ENCODE results near the gene AP1AR. TPM values are rescaled to one million over a fixed set of nuclear protein-coding genes. Genes with fewer than 3 reads are reported as not detected.
A peak's percentile ranks its signal among the peaks of the same experiment; 100 is the strongest.

The AP1AR gene
- polyA plus RNA-seq, 2 of the 4 experiments (the other 2 are of a cell fraction) = 16.0 to 34.6 TPM

GRCh38 chr4:112230879-112231778 is 458 bp upstream of the AP1AR start (continued):
- TF ChIP-seq ATOH8 (CRISPR knock-in tag; IDR thresholded peaks at IDR 0.05; ENCODE audit: low read depth) = no peak
- no peak for TF ChIP-seq NR3C1 (IDR thresholded peaks at IDR 0.05)
- peak; percentile 90 for TF ChIP-seq MAFK (IDR thresholded peaks at IDR 0.05; ENCODE audit: partially characterized antibody)
- TF ChIP-seq, protein P1, sequence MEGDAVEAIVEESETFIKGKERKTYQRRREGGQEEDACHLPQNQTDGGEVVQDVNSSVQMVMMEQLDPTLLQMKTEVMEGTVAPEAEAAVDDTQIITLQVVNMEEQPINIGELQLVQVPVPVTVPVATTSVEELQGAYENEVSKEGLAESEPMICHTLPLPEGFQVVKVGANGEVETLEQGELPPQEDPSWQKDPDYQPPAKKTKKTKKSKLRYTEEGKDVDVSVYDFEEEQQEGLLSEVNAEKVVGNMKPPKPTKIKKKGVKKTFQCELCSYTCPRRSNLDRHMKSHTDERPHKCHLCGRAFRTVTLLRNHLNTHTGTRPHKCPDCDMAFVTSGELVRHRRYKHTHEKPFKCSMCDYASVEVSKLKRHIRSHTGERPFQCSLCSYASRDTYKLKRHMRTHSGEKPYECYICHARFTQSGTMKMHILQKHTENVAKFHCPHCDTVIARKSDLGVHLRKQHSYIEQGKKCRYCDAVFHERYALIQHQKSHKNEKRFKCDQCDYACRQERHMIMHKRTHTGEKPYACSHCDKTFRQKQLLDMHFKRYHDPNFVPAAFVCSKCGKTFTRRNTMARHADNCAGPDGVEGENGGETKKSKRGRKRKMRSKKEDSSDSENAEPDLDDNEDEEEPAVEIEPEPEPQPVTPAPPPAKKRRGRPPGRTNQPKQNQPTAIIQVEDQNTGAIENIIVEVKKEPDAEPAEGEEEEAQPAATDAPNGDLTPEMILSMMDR (IDR thresholded peaks at IDR 0.05) = no peak
- TF ChIP-seq EP300 (IDR thresholded peaks at IDR 0.05) = no peak
- TF ChIP-seq ELK1 (IDR thresholded peaks at IDR 0.05; ENCODE audit: low read depth, low read length) = no peak
- TF ChIP-seq, protein P2, sequence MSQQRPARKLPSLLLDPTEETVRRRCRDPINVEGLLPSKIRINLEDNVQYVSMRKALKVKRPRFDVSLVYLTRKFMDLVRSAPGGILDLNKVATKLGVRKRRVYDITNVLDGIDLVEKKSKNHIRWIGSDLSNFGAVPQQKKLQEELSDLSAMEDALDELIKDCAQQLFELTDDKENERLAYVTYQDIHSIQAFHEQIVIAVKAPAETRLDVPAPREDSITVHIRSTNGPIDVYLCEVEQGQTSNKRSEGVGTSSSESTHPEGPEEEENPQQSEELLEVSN (IDR thresholded peaks at IDR 0.05; ENCODE audit: borderline replicate concordance, low read depth) = no peak; the same call in 1 of the 2 replicates
- no peak for TF ChIP-seq SREBF2 (IDR thresholded peaks at IDR 0.05)
- TF ChIP-seq MAZ (IDR thresholded peaks at IDR 0.05; ENCODE audit: borderline replicate concordance, low read depth, low read length) = no peak
- no peak for TF ChIP-seq HDAC2 (IDR thresholded peaks at IDR 0.05)
- TF ChIP-seq KDM5A (IDR thresholded peaks at IDR 0.05) = no peak
- TF ChIP-seq RARB (CRISPR knock-in tag; IDR thresholded peaks at IDR 0.05) = no peak
- no peak for TF ChIP-seq REST (IDR thresholded peaks at IDR 0.05)
- TF ChIP-seq CHD2 (IDR thresholded peaks at IDR 0.05; ENCODE audit: low read length, partially characterized antibody) = no peak
- TF ChIP-seq, protein P3, sequence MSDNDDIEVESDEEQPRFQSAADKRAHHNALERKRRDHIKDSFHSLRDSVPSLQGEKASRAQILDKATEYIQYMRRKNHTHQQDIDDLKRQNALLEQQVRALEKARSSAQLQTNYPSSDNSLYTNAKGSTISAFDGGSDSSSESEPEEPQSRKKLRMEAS (IDR thresholded peaks at IDR 0.05) = peak; percentile 44; the same call in 1 of the 2 replicates
- TF ChIP-seq HOXB5 (CRISPR knock-in tag; IDR thresholded peaks at IDR 0.05) = no peak
- TF ChIP-seq CEBPB (IDR thresholded peaks at IDR 0.05) = no peak
- no peak for TF ChIP-seq ESRRA (IDR thresholded peaks at IDR 0.05; ENCODE audit: borderline replicate concordance, low read length)
- TF ChIP-seq POLR2AphosphoS2 (conservative IDR thresholded peaks at IDR 0.05; ENCODE audit: low read length) = no peak
